HG03095 (cell line): ENCODE data around the gene HNRNPA1.
A peak's percentile ranks its signal among the peaks of the same experiment; 100 is the strongest.
"Not testable (repeated sequence)": the region's sequence is repeated elsewhere in the genome, so short reads cannot be mapped to it uniquely, and the experiment has no call there.

Source experiments
- ATAC-seq: cut with Tn5 transposase; IDR thresholded peaks from one replicate; pipeline ENCODE4 v1.9.1; 2021; ENCODE audit warnings: moderate library complexity; ENCODE audit not compliant: unreplicated experiment

The HNRNPA1 gene

GRCh38 chr12:54296393-54297099 lies 16.0 kb downstream of the HNRNPA1 start:
- no peak for ATAC-seq

- no peak for ATAC-seq
Observed at GRCh38 chr12:54298904-54299303, 18.4 kb downstream of the HNRNPA1 start.

DNA sequence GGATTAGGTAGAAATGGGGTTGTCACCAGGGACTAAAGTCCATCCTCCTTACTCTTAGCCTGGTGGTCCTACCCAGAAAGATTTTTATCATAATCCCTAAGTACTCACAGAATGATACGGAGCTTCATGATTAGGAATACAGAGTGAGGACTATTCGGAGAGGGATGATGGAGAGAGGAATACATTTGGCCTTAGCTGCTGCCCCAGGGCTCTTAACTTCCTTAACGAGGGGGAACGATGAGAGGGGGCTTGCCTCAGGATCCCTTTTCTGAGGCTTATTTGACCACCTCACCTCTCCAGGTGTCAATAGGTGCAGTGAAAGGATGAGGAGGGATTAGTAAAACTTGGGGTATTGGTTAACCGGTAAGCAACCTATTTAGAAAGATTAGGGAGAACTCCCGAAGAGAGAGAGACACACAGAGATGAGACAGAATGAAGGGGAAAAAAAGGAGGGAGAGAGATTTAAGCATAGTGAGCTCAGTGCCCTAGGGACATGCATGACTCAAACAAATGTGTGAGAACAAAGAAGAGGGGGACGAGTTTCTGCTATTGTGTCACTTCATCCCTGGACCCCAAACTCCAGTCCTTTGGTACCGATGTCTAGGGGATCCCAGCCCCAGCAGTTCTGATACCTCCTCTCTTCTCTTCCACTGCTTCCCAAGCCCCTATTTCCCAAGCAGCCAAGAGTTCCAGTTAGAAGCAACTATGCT lies 19.1 kb downstream of the HNRNPA1 start:
- no peak for ATAC-seq

- no peak for ATAC-seq
Observed at GRCh38 chr12:54300225-54300731, 19.8 kb downstream of the HNRNPA1 start.

GRCh38 chr12:54300732-54301427 lies 20.4 kb downstream of the HNRNPA1 start, which contains the start of gene NFE2:
Gene NFE2 (minus strand): TSS chr12:54301015. CDS start chr12:54295248, 5,767 bp downstream.
- ATAC-seq, result no peak

GRCh38 chr12:54301428-54302048 lies 21.0 kb downstream of the HNRNPA1 start:
- no peak for ATAC-seq

DNA sequence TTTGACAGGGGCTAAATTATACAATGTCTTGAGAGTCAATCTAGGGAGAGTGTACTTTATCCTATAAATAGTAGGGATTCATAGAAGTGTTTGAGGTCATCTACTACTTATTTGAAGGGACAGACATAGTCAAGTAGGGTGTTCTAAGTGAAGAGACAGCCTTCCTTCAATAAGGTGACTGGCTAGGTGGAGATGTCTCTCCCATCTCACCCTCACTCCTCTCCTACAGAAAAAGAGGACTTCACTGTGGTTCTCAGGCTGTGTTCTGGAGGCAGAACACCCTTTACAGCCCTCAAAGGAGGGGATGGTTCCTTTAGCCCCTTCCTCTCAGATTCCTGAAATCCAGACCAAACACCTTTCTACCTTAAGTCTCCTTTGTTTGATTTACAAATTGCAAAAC lies 23.1 kb downstream of the HNRNPA1 start:
- no peak for ATAC-seq

GRCh38 chr12:54304187-54304810 lies 23.8 kb downstream of the HNRNPA1 start:
- ATAC-seq, result no peak

DNA sequence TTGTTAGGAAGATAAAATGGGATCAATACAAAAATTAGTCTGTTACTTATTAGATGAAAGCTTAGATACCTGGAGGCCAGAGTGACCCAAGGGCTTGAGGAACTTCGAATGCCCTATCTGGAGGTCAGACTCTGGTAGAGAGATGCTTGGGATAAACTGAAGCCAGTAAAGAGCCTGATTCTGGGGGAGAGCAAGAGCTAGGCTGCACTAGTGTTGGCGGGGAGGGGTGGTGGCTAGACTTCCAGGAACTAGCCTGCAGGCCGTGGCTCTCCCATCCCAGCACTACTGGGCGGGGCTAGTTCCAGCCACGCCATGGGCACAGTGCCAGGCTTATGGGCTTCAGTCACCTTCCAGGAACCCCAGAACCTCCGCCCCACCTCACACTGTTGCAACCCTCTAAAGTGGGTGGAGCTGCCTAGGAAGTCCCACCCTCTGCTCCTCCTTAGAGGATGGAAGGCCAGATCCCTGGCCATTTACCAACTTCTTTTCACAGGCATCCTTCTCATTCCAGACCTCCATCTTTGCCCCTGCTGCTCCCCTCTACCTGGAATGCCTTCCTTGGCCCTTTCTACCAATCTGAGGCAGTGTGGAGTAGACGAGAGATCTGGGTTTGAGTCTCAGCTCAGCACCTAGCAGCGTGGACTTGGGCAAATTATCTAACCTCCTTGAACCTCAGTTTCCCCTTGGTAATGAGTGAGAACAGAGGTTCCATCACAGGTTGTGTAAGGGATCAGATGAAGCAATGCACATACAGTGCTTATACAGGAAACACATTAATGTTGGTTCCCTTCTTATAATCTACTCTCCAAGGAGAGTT lies 26.6 kb downstream of the HNRNPA1 start:
- no peak for ATAC-seq

DNA sequence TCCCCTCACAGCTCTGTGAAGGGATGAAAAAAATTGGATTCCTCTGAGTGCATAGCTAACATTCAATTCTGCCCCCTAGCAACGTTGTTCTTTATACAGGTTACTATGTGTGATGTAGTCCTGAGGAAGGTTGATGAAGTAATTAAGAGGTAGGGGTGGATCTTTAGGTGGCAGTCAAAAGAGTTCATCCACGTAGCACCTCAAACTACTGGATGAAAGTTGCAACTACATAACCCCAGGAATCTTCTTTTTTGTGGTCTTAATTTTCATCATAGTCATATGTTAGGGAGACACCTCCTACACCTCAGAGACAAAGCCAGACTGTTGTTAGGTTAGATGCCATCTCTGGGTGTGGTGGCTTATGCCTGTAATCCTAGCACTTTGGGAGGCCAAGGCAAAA lies 30.5 kb downstream of the HNRNPA1 start:
- no peak for ATAC-seq

DNA sequence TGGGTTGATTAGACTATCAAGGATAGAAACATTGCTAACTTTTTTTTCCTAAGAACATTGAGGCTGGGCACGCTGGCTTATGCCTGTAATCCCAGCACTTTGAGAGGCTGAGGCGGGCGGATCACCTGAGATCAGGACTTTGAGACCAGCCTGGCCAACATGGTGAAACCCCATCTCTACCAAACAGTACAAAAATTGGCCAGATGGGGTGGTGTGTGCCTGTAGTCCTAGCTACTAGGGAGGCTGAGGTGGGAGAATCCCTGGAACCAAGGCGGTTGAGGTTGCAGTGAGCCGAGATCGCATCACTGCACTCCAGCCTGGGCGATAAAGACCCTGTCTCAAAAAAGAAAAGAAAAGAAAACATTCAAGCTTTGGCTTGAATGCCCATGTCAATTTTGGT lies 31.8 kb downstream of the HNRNPA1 start:
- not testable (repeated sequence) for ATAC-seq

- no peak for ATAC-seq
Observed at GRCh38 chr12:54321363-54321762, 40.8 kb downstream of the HNRNPA1 start.

GRCh38 chr12:54324617-54325441 lies 44.3 kb downstream of the HNRNPA1 start, which contains the start of gene COPZ1:
Gene COPZ1 (plus strand): TSS chr12:54325131. CDS start chr12:54325164, 33 bp downstream.
- peak; percentile 98 for ATAC-seq

- ATAC-seq, result not testable (repeated sequence)
Observed at GRCh38 chr12:54325442-54326109, 45.0 kb downstream of the HNRNPA1 start.

- ATAC-seq, result no peak
Observed at GRCh38 chr12:54328595-54329337, 48.2 kb downstream of the HNRNPA1 start.

DNA sequence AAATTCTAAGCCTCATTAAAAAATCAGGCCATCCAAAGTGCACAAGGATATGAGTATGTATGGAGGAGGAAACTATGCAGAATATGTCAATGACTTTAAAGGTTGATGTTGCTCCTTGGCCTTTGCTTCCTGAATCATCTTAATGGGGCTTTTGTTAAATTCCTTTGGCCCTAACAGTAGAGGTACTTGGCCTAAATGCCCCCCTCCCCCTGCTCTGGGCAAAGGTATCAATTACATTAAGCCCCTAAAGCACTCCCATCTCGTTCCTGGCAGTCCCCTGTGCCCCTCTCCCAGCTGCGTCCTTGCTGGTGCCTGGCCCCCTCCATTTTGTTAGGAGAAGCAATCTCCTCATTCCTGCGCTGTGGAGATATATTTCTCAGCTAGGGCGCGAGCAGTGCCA lies 49.2 kb downstream of the HNRNPA1 start:
- no peak for ATAC-seq

DNA sequence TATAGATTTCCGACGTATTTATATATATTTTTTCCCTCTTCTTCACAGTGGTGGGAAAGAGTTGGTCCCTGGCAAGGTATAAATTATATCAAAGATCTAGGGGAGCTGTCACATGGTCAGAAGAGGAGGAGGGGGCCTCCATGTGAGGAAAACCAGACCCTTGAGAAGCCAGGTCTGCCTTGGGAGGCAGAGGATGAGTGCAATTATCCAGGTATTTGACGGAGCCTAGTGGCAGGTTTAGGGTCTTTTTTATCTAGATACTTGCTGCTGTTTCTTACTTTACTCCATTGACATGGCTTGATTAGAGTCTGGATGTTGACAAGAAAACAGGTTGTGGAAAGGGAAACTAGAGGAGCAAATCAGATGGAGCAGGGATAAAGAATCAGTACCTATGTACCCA lies 49.9 kb downstream of the HNRNPA1 start:
- ATAC-seq, result no peak

DNA sequence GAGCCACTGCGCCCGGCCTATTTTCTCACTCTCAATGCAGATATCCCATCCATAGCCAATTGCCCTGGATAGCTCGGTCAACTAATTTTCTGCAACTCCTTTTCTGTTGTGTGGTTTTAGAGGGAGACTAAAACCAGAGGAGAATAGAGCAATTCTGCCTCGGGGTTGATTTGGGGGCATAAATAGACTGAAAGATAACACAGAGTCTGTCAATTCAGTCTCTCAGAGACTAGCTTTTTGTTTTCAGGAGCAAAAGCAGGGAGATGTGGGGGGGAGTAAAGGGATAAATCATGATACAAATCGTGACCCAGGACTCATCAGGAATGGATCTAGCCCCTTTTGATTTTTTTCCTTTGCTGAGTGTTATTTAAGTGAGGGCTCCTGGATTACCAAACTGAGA lies 50.9 kb downstream of the HNRNPA1 start:
- no peak for ATAC-seq
